ENCODE measurements around the gene PAX8.
A peak's percentile ranks its signal among the peaks of the same experiment; 100 is the strongest.
"Not testable (repeated sequence)": the region's sequence is repeated elsewhere in the genome, so short reads cannot be mapped to it uniquely, and the experiment has no call there.

PAX8 gene

GRCh38 chr2:113278742-113279139 lies at the start of gene PAX8:
TSS of gene PAX8 (minus strand) at chr2:113278921. CDS start at chr2:113278394, 527 bp downstream.
- DNase-seq: no peak

- no peak for DNase-seq
These were observed 49.3 kb upstream of the PAX8 start for GRCh38 chr2:113328043-113328442.

DNA sequence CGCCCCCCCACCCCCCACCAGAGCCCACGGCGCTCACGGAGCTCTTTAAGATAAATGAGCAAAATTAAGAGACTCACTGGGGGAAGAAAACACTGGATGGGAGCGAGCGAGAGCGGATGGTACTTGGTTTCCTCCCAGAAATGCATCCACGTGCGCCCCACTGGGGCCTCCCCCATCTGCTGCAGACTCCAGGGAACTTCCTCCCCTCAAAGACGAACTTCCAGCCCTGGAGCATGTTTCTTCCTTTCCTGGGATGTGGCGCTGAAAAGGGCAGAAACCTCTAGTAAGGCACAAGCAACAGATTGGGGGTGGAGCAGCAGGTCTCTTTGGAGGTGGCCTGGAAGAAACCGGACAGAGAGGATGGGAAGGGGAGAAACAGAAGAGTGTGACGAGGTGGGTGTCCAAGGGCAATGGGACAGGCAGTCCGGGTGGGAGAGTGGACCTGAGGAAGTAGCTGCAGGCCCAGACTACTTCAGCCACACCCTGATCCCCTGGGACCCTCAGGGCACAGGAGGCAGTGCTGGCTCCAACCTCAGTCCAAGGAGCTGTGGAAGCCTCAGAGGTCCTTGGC lies 46.5 kb upstream of the PAX8 start:
- DNase-seq: not testable (repeated sequence)

DNA sequence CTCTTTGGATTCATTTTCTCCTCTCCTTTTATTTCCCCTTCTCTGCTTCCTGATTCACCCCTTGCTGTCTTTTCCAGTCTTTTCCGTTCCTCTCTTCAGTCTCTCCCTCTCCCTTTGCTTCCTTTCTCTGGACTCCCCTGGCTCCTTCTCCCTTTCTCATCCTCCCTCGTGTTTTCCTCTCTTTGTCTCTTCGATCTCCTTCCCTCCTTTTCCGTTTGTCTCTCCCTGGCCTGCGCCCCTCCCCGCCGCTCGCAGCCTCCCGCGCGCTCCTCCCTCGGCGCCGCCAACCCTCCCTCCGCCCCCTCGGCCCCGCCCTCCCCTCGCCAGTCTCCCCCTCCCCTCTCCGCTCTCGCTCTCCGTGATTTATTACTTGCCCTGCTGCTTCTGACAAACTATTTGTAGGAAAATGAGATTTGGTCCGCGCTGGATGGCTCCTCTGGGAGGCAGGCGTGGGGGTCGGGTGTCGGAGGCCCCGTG lies 46.0 kb upstream of the PAX8 start:
- DNase-seq: peak; percentile 70

GRCh38 chr2:113323129-113323528 lies 44.4 kb upstream of the PAX8 start:
- DNase-seq: not testable (repeated sequence)

- not testable (repeated sequence) for DNase-seq
These were observed 41.4 kb upstream of the PAX8 start for GRCh38 chr2:113320106-113320505.

DNA sequence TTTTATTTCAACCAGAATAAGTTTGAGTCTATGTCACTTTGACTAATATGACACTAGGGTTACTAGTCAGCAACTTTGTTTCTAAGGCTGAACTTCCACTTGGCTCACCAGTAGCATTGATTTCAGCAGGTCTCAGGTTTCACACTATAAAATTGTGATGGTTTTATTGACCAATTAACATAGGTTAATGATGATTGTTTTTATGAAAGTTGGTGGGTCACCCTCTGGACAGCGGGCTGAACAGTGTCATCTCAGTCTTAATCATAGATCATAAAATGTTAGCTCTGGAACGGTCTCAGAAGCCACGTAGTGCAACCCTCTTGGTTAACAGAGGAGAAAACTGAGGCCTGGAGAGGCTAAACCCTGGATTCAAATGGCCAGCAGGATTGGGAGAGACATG lies 40.2 kb upstream of the PAX8 start:
- not testable (repeated sequence) for DNase-seq

DNA sequence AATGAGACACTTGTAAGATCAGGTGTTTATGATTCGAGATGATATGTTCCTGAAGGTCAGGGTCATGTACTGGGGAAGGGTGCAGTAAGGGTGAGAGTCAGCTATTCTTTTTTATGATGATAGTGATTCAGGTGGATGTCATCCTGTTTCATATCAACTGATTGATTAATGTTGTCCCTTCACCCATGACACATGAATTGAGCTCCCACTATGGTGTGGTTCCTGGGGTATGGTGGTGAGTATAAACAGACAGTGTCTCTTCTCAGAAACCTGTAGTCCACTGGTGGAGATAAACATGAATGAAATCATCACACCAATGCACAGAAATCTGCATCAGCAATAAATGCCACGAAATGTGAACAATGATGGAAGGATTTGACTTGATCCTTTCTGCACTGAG lies 37.4 kb upstream of the PAX8 start:
- DNase-seq: no peak

GRCh38 chr2:113314663-113315062 lies 35.9 kb upstream of the PAX8 start:
- not testable (repeated sequence) for DNase-seq

- DNase-seq: not testable (repeated sequence)
These were observed 35.5 kb upstream of the PAX8 start for GRCh38 chr2:113314176-113314575.

DNA sequence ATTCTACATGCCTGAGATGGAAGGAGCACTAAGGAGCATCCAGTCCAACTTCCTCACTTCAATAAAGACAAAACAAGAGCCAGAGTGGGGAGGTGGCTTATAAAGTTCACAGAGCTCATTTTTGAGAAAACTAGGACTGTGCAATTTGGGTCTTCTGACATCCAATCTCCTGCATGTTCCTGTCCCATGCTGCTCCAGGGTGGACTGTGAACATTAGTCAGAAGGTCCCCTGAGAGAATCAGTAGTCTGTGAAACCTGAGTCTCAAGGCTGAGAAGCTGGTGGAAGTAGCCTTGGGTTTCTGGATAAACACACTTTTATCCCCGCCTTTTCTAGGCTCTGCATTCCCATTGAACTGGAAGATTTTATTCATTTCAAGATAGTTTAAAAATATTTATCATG lies 33.1 kb upstream of the PAX8 start:
- DNase-seq: not testable (repeated sequence)

DNA sequence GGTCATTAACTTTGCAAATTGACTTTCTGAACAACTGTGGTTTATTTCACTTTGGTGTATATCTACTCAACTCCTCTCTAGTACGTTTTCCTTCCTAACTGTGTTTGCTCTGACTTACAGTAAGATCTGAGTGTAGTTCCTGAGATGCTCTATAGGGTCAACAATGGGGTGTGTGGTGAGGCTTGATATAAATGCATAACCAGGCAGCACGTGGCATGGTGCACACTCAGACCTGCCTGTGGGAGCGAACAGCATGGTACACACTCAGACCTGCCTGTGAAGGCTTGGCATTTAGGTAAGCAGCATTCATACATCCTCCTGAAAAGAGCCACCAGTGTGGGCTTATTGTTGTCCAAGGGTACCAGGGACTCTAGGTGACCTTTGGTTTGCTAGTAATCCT lies 32.5 kb upstream of the PAX8 start:
- DNase-seq: not testable (repeated sequence)

GRCh38 chr2:113309655-113310387 lies 31.1 kb upstream of the PAX8 start:
- DNase-seq: no peak

GRCh38 chr2:113308784-113309183 lies 30.1 kb upstream of the PAX8 start:
- not testable (repeated sequence) for DNase-seq

- not testable (repeated sequence) for DNase-seq
These were observed 27.5 kb upstream of the PAX8 start for GRCh38 chr2:113306207-113306606.

DNA sequence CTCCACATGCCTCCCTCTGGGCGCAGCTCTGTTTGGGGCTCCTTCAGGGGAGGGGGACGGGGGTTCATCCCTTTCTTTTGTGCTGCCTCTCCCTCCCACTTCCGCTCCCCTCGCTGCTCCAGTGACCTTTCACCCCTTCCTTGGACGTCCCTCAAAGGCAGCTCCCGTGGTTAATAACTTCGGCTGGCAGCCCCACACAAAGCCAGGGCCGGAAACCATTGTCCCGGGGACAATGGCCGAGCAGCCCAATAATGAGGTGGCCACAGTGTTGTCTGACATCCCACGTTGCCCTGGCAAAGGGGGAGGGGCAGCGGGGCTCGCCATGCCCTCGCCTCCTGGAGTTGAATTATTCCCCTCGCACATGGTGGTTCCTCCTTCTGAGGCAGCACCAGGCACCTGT lies 27.0 kb upstream of the PAX8 start:
- DNase-seq: not testable (repeated sequence)

DNA sequence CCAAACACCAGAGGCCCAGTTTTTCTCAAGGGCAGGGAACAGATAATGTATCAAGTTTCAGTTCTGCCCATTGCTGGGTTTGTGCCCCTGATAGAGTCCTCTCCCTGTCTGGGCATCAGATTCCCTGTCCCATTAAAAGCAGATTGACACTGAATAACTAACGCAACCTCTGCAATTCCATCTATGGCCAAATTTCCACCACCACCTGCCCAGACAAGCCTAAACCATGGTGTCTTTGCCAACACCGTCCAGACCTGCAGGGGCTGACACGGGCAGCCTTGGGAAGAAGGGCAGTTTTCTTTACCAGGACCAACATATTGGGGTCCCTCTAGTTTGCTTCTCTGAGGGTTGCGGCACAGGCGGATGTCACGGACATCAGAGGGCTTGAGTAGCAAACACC lies 26.4 kb upstream of the PAX8 start:
- no peak for DNase-seq

DNA sequence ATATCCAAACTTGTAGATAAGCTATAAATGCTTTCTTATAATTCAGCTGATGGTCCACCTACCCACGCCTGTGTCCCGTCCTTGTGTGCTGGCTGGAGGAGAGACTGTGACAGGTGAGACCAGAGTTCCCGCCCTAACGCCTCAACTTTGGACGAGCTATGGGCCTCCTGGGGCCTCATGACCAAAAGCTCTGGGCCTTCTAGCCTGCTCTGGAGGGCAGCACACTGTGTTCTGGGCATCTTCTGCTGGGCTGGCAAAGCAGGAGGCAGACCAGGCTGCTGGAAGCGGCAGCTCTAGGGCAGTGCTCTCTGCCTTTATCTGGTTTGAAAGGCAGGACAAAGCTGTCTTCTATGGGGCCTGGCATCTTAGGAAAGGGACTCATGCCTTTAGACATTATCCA lies 26.0 kb upstream of the PAX8 start:
- DNase-seq: no peak

GRCh38 chr2:113302216-113302980 lies 23.7 kb upstream of the PAX8 start:
- DNase-seq: not testable (repeated sequence)

DNA sequence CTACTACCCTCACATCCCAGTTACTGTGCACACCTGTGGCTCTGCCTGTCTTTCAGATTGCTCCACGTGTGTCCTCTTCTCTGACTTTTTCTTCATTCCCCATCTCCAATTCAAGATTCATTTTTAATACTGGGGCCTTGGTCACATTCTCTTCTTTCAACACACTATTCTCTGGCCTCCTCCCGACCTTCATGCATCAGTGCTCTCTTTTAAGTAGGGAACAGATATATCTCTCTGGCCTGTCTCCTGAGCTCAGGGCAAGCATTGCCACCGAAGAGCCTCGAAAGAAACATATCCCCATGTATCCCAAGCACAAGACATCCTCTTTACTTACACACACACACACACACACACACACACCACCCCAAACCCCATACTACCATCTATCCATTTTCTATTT lies 21.6 kb upstream of the PAX8 start:
- DNase-seq: no peak

GRCh38 chr2:113298176-113298575 lies 19.5 kb upstream of the PAX8 start:
- DNase-seq: no peak

GRCh38 chr2:113297590-113297989 lies 18.9 kb upstream of the PAX8 start:
- DNase-seq: not testable (repeated sequence)

GRCh38 chr2:113291191-113291590 lies 12.5 kb upstream of the PAX8 start:
- no peak for DNase-seq

GRCh38 chr2:113288674-113289149 lies 10.0 kb upstream of the PAX8 start:
- DNase-seq: peak; percentile 7

All from NCI-H1105 (cell line).